K562 (cell line): Measurements from ENCODE around the gene NAA10. TPM values are rescaled to one million over a fixed set of nuclear protein-coding genes. Genes with fewer than 3 reads are reported as not detected.

ENCODE experiments used
- CHD4 ChIP-seq: fragments of 200-600 bp; sonication (generic); IDR thresholded peaks from 3 replicates; pipeline ENCODE4 v1.6.1; 2012; ENCODE audit warnings: low read depth, mild to moderate bottlenecking, mixed read lengths, low read length, inconsistent platforms; ENCODE audit not compliant: insufficient read depth, insufficient replicate concordance, poor library complexity, severe bottlenecking
- HEY1 ChIP-seq: fragments of 250-450 bp; sonication (Bioruptor Pico); IDR thresholded peaks from 2 replicates; pipeline ENCODE4 v1.5.0; 2020; ENCODE audit warnings: mild to moderate bottlenecking, moderate library complexity, borderline replicate concordance
- POLR2G ChIP-seq: fragments of 200-400 bp; formaldehyde crosslinking; IDR thresholded peaks from 2 replicates; pipeline ENCODE4 v1.6.1; 2017; ENCODE audit warnings: low read depth, mild to moderate bottlenecking, antibody characterized with exemption, low read length, moderate library complexity
- RBM39 ChIP-seq: fragments of 200-400 bp; formaldehyde crosslinking; optimal IDR thresholded peaks from 2 replicates; pipeline ENCODE3; 2018; ENCODE audit warnings: low read depth, low read length
- TRIM28 ChIP-seq: fragments of 450-650 bp; IDR thresholded peaks from 2 replicates; pipeline ENCODE4 v1.6.1; 2017
- polyA plus RNA-seq, 8 experiments: library from polyadenylated mRNA; depleted of rRNA in 4 of 8; stranded (reverse) in 5 of 8; unstranded in 3 of 8; fragments of >200 nt; fragmentation: Nextera tagmentation in 2 of 8; fragmentation: Illumina TruSeq in 1 of 8; extraction: Ambion mirVana in 2 of 8; extraction: Trizol in 1 of 8; gene quantifications; 2 replicates each; pipeline versions ENCODE4 v1.2.1 to v1.2.3, GENCODE V29; 2011 to 2014; ENCODE audit warnings: inconsistent platforms in 1 of 8, missing spikeins in 1 of 8
- total RNA-seq, 7 experiments: library from RNA; depleted of rRNA in 6 of 7; stranded (reverse); fragments of >200 nt in 6 of 7; fragmentation: Illumina TruSeq in 2 of 7; extraction: Trizol in 2 of 7; gene quantifications; 2 replicates each; pipeline versions ENCODE4 v1.2.1 to v1.2.3, GENCODE V29; 2011 to 2021; ENCODE audit warnings: low replicate concordance in 1 of 7
- TF ChIP-seq, protein P1 (sequence below): conservative IDR thresholded peaks from 2 replicates; pipeline ENCODE4 v1.6.1; 2011; ENCODE audit warnings: low read depth, mild to moderate bottlenecking, low read length; ENCODE audit not compliant: control insufficient read depth
- TF ChIP-seq, protein P2 (sequence below): fragments of 450-650 bp; IDR thresholded peaks from 2 replicates; pipeline ENCODE4 v1.6.1; 2017; ENCODE audit warnings: antibody characterized with exemption, mild to moderate bottlenecking

NAA10 gene
- total and polyA plus RNA-seq, 9 of the 15 experiments (the other 6 are each of a cell fraction or from before 2014, with no cell fraction given), result 11.1 to 250 (median 134) TPM

GRCh38 chrX:153972368-153973126 lies 37.7 kb upstream of the NAA10 start, which contains the start of gene TMEM187 (continued):
- TF ChIP-seq, protein P1, sequence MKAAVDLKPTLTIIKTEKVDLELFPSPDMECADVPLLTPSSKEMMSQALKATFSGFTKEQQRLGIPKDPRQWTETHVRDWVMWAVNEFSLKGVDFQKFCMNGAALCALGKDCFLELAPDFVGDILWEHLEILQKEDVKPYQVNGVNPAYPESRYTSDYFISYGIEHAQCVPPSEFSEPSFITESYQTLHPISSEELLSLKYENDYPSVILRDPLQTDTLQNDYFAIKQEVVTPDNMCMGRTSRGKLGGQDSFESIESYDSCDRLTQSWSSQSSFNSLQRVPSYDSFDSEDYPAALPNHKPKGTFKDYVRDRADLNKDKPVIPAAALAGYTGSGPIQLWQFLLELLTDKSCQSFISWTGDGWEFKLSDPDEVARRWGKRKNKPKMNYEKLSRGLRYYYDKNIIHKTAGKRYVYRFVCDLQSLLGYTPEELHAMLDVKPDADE, result 0 out of 2 replicates have a peak, but pooled peaks have one; percentile 23
- TF ChIP-seq, protein P2, sequence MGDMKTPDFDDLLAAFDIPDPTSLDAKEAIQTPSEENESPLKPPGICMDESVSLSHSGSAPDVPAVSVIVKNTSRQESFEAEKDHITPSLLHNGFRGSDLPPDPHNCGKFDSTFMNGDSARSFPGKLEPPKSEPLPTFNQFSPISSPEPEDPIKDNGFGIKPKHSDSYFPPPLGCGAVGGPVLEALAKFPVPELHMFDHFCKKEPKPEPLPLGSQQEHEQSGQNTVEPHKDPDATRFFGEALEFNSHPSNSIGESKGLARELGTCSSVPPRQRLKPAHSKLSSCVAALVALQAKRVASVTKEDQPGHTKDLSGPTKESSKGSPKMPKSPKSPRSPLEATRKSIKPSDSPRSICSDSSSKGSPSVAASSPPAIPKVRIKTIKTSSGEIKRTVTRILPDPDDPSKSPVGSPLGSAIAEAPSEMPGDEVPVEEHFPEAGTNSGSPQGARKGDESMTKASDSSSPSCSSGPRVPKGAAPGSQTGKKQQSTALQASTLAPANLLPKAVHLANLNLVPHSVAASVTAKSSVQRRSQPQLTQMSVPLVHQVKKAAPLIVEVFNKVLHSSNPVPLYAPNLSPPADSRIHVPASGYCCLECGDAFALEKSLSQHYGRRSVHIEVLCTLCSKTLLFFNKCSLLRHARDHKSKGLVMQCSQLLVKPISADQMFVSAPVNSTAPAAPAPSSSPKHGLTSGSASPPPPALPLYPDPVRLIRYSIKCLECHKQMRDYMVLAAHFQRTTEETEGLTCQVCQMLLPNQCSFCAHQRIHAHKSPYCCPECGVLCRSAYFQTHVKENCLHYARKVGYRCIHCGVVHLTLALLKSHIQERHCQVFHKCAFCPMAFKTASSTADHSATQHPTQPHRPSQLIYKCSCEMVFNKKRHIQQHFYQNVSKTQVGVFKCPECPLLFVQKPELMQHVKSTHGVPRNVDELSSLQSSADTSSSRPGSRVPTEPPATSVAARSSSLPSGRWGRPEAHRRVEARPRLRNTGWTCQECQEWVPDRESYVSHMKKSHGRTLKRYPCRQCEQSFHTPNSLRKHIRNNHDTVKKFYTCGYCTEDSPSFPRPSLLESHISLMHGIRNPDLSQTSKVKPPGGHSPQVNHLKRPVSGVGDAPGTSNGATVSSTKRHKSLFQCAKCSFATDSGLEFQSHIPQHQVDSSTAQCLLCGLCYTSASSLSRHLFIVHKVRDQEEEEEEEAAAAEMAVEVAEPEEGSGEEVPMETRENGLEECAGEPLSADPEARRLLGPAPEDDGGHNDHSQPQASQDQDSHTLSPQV, result peak; percentile 49; the same call in 1 of the 2 replicates
- TF ChIP-seq POLR2G (peak; percentile 76), HEY1 (CRISPR knock-in tag) (no peak), RBM39 (no peak), TRIM28 (no peak), CHD4 (no peak)
